Tibial artery (tissue), 4 donors: ENCODE measurements around the gene HPX.

Experiments
- DNase-seq, 2 donors: peaks; one replicate each; pipeline ENCODE4 v3.0.0-alpha.2; 2019
- H3K27ac ChIP-seq, 2 donors: fragments of 200-600 bp; sonication (generic) in 1 of 2; 1 replicate in 1 of 2; 2 replicates in 1 of 2; pipeline ENCODE4 v1.5.1; 2018 to 2019; ENCODE audit warnings: mild to moderate bottlenecking in 1 of 2
- H3K27me3 ChIP-seq, 2 donors: fragments of 200-600 bp; sonication (generic) in 1 of 2; one replicate each; pipeline versions ENCODE4 v1.5.1 to v1.6.0; 2016 to 2019
- H3K36me3 ChIP-seq, 3 donors: fragments of 200-600 bp; sonication (generic) in 2 of 3; one replicate each; pipeline ENCODE4 v1.5.1; 2016 to 2019; ENCODE audit warnings: mild to moderate bottlenecking in 2 of 3
- H3K4me1 ChIP-seq, 4 donors: fragments of 200-600 bp; sonication (generic) in 2 of 4; 1 replicate in 3 of 4; 2 replicates in 1 of 4; pipeline ENCODE4 v1.5.1; 2016 to 2019
- H3K4me3 ChIP-seq, 2 donors: fragments of 200-600 bp; sonication (generic) in 1 of 2; 1 replicate in 1 of 2; 2 replicates in 1 of 2; pipeline ENCODE4 v1.5.1; 2018 to 2019; ENCODE audit warnings: mild to moderate bottlenecking in 2 of 2
- H3K9me3 ChIP-seq, 3 donors: fragments of 200-600 bp; sonication (generic) in 1 of 3; one replicate each; pipeline ENCODE4 v1.5.1; 2016 to 2019
- CTCF ChIP-seq, 2 experiments: fragments of 200-600 bp in 1 of 2; fragments of 450-650 bp in 1 of 2; IDR thresholded peaks; one replicate each; pipeline ENCODE4 v1.5.1; 2017 to 2019; ENCODE audit warnings: antibody characterized with exemption in 2 of 2, mild to moderate bottlenecking in 1 of 2, moderate library complexity in 1 of 2
- intact Hi-C: fragments of 100-400 bp; cut with DNase I; formaldehyde crosslinking; loops from one replicate; pipeline ENCODE4 v1.15.0; 2023; ENCODE audit warnings: low total_unique reads

The HPX gene

DNA sequence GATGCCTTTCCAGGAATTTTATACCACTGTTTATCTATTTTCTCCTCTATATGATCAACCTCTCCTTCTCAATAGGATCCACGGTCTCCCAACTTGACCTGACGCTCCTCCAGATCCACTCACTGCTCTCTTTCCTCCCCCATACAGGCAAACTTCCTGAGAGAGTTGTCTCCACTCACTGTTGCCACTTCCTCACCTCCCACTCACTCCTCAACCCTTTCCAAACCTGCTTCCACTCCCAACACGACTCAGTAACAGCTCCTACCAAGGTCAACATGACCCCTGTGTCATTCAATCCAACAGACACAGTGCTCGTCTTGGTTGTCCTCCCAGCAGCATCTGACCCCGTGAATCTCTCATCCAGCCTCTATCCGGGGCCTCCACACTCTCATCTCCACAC lies 25.0 kb downstream of the HPX start:
- H3K27me3 ChIP-seq = no peaks in the 10 kb centered on the region
- intact Hi-C loops = no loop called here
- peaks cover 0 to 8% (median 6%) of the 10 kb centered on the region in 3 donors for H3K36me3 ChIP-seq
- H3K9me3 ChIP-seq = no peaks in the 10 kb centered on the region
- H3K4me3 ChIP-seq = no peak overlapping the region
- no peak for TF ChIP-seq CTCF (IDR thresholded peaks at IDR 0.05)
- H3K27ac ChIP-seq = no peak overlapping the region
- H3K4me1 ChIP-seq = peaks cover 0 to 40% (median 19%) of the 10 kb centered on the region in 4 donors
- DNase-seq = no peak

DNA sequence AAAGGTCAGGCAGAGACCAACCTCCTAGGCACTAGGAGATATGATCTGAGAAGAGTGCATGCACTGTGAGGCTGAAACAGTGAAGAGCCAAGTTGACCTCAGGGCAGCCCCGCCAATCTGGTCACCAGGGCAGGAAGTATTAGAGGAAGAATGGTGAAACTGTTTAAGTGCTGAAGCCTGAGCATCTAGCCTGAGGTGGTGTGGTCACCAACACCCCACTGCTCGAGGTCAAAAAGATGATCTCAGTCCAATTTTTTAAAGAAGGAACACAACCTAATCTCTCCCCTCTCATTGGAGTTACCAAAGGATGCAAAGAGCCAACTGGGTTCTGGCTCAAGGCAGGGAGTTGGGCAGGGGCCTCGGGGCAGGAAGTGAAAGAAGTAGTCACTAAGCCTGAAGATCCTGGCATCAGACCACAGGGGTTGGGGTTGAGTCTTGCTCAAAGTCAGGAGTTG lies 25.9 kb downstream of the HPX start:
- Histone ChIP-seq H3K9me3 (no peaks in the 10 kb centered on the region), H3K4me3 (no peak overlapping the region), H3K4me1 (peaks cover 0 to 36% (median 16%) of the 10 kb centered on the region in 4 donors), H3K36me3 (peaks cover 4 to 15% (median 15%) of the 10 kb centered on the region in 3 donors), H3K27ac (no peak overlapping the region), H3K27me3 (no peaks in the 10 kb centered on the region)
- no peak for DNase-seq
- intact Hi-C loops = no loop called here
- no peak for TF ChIP-seq CTCF (IDR thresholded peaks at IDR 0.05)

GRCh38 chr11:6413791-6414201 lies 27.0 kb downstream of the HPX start:
- Histone ChIP-seq H3K4me3 (no peak overlapping the region), H3K36me3 (peaks cover 9 to 26% (median 15%) of the 10 kb centered on the region in 3 donors), H3K27ac (no peak overlapping the region), H3K27me3 (no peaks in the 10 kb centered on the region), H3K4me1 (peaks cover 0 to 32% (median 11%) of the 10 kb centered on the region in 4 donors), H3K9me3 (no peaks in the 10 kb centered on the region)
- DNase-seq = no peak
- intact Hi-C loops = no loop called here
- no peak for TF ChIP-seq CTCF (IDR thresholded peaks at IDR 0.05)

- Histone ChIP-seq H3K36me3 (peaks cover 9 to 30% (median 15%) of the 10 kb centered on the region in 3 donors), H3K4me3 (no peak overlapping the region), H3K9me3 (no peaks in the 10 kb centered on the region), H3K27ac (no peak overlapping the region), H3K4me1 (peaks cover 0 to 12% (median 4%) of the 10 kb centered on the region in 4 donors), H3K27me3 (no peaks in the 10 kb centered on the region)
- DNase-seq = no peak
- TF ChIP-seq CTCF (IDR thresholded peaks at IDR 0.05) = no peak
- intact Hi-C loops = no loop called here
Measured at GRCh38 chr11:6411594-6412031, 29.2 kb downstream of the HPX start.

DNA sequence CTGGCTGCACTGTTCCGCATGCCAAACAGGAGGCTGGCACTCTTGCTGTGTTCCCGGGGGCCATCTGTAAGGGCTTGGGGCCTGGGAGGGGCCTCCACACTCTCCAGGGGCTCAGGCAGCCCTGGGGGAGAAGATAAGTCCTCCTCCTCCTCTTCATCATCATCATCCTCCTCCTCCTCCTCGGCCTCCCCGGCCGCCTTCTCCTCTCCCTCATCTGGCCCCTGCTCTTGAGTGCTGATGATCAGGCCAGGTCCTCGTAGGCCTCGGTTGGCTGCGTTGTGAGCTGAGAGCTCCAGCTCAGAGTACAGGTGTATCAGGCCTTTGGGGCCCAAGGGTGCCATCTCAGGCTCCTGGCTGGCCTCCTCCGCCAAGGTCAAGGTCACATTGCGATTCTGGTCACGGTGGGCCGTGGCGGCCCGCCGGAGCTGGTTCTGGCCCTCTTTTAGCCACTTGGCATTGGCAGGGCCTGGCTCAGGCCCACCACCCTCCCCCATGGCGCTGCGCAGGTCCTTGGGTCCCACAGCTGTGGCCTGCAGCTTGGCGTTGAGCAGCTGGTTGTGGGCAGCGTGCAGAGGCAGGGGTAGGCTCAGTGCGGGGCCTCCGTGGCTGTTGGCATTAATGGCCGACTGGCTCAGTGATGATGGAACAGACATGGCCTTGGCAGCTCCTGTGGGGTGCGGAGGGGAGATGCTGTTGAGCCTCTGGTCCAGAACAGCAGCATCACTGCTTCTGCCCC lies 29.9 kb downstream of the HPX start:
- no peak overlapping the region for H3K4me3 ChIP-seq
- peaks cover 0 to 11% (median under 1%) of the 10 kb centered on the region in 4 donors for H3K4me1 ChIP-seq
- TF ChIP-seq CTCF (IDR thresholded peaks at IDR 0.05) = no peak
- no peak overlapping the region for H3K27ac ChIP-seq
- H3K36me3 ChIP-seq = peaks cover 9 to 30% (median 15%) of the 10 kb centered on the region in 3 donors
- DNase-seq = no peak
- H3K9me3 ChIP-seq = no peaks in the 10 kb centered on the region
- intact Hi-C loops = no loop called here
- no peaks in the 10 kb centered on the region for H3K27me3 ChIP-seq
